ENCODE data around the gene LIMS2.

- no peak for TF ChIP-seq POLR2A (IDR thresholded peaks at IDR 0.05)
- no peak for TF ChIP-seq CTCF (IDR thresholded peaks at IDR 0.05)
These were observed 64.0 kb downstream of the LIMS2 start for GRCh38 chr2:127611076-127611925.

Measured in breast epithelium (tissue), 3 donors.